Fibroblast of peridontal ligament (primary cell): Measurements from ENCODE around the gene ZSCAN31.
A peak's percentile ranks its signal among the peaks of the same experiment; 100 is the strongest.
"Not testable (repeated sequence)": the region's sequence is repeated elsewhere in the genome, so short reads cannot be mapped to it uniquely, and the experiment has no call there.

Experiments
- DNase-seq: peaks from one replicate; pipeline ENCODE4 v3.0.0-alpha.2; 2010; ENCODE audit errors: extremely low read depth

Gene ZSCAN31

DNA sequence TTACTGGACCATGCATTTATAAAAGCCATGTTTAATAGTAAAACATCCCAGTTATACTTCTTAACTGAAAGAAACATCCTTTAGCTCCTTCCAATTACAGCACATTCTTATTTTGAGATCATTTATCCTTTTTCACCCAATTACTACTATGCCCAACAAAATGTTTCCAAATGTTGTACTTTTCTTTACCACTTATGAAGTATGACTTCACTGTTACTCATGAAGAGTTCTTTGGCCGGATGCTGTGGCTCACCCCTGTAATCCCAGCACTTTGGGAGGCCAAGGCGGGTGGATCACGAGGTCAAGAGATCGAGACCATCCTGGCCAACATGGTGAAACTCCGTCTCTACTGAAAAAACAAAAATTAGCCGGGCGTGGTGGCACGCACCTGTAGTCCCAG, 18.1 kb downstream of the ZSCAN31 start:
- DNase-seq, result peak; percentile 10

DNA sequence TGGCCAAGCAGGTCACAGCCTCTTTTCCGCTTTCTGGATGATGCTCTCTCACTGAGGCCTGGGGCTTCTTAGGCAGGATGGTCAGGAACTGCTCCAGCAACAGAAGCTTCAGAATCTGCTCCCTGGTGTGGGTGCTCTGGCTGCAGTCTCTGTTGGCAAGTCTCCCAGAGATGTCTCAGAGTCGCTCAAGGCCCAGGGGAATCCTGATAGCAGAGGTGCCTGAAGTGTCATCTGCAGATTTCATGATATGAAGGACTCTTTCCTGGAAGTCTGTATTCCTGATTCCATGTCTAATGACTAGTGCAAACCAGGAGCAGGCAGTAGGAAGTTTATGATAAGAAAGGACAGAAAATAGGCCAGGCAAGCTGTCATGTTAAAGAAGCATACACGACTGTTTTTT, 20.3 kb downstream of the ZSCAN31 start:
- DNase-seq, result no peak

DNA sequence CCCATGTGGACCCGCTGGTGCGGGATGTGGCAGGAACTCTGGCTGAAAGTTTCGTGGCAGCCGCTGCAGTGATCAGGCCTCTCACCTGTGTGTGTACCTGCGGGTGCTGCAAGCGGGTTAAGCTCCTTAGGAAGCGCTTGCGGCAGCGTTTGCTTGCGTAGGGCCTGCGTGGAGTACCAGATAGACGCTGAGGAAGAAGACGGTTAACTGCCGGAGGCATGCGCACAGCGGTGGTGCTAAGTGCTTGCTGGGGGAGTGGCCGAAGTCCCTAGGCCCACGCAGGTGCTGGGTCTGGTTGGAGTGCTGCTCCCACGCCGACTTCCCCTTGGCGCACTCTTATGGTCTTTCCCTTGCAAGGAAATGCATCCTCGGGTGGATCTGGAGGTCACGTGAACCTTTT, 23.0 kb downstream of the ZSCAN31 start:
- no peak for DNase-seq

DNA sequence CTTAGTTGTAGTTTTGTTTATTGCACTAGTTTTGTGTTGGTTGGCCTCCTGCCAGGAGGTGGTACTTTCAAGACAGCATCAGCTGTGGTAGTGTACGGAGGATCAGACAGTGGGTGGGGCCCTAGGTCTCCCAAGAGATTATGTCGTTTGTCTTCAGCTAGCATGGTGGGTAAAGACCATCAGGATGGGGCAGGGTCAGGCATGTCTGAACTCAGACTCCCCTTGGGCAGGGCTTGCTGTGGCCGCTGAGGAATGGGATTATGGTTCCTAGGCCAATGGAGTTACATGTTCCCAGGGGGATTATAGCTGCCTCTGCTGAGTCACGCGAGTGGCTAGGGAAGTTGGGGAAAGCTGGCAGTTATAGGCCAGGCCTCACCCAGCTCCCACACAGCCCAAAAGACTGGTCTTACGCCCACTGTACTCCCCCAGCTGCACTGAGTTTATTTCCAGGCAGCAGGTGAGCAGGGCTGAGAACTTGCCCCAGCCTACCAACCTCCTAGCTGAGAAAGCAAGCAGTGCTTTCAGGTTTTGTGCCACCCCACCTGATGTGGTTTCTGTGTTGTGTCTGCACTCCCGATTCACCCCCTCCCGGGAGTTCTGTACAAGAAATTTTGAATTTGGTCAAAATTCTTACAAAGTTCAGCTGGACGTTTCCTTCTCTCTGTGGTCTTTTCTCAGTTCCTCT, 24.7 kb downstream of the ZSCAN31 start:
- DNase-seq, result no peak

DNA sequence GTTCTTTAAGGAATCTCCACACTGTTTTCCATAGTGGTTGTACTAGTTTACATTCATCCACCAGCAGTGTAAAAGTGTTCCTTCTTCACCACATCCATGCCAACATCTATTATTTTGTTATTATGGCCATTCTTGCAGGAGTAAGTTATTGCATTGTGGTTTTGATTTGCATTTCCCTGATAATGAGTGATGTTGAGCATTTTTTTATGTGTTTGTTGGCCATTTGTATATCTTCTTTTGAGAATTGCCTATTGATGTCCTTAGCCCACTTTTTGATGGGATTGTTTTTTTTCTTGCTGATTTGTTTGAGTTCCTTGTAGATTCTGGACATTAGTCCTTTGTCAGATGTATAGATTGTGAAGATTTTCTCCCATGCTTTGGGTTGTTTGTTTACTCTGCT, 29.6 kb downstream of the ZSCAN31 start:
- not testable (repeated sequence) for DNase-seq

DNA sequence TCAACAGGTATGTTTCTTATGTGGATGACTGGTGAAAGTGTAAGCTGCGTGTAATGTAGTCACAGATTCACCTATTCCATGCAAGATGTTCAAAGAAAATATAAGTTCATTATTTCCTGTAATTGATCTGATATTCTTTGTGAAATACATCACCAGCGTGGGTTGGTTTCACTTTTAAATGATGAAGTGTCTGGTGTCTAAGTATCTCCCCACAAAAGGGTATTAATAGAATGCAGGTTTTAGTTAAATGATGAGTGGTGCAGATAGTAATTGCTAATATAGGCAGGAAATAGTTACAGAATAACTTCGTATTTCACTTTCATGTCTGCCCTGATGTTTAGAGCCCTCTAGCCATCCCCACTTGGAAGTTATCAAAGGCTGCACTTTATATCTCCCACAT, 32.4 kb downstream of the ZSCAN31 start:
- no peak for DNase-seq

DNA sequence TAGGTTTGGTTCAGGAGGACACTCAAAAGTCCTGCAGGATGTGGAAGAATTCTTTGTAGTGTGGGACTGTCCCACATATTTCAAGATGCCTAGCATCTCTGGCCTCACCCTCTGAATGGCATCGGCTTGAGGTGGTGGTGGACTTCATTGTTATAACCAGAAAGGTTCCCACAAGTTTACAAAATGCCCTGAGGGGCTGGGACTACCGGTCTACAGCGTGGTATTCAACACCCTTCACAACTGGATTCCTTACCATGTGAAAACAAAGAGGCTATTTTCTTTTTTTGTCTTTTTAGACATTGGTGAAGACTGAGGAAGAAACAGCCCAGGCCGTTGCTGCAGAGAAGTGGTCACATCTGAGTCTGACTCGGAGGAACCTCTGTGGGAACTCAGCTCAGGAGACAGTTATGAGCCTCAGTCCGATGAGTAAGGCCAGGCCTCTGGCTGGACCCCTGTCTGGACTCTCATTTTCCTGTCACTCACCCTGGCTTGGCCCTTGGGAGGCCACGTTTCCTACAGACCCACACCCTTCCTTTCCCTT, 39.4 kb downstream of the ZSCAN31 start:
- DNase-seq, result no peak

DNA sequence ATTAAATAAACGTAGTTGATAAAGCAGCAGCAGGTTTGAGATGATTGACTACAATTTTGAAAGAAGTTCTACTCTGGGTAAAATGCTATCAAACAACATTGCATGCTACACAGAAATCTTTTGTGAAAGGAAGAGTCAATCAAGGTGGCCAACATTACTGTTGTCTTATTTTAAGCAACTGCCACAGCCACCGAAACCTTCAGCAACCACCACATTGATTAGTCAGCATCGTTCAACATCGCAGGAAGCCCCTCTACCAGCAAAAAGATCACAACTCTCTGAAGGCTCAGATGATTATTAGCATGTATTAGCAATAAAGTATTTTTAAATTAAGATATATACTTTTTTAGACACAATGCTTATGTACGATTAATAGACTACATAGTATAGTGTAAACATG, 40.6 kb downstream of the ZSCAN31 start:
- no peak for DNase-seq

DNA sequence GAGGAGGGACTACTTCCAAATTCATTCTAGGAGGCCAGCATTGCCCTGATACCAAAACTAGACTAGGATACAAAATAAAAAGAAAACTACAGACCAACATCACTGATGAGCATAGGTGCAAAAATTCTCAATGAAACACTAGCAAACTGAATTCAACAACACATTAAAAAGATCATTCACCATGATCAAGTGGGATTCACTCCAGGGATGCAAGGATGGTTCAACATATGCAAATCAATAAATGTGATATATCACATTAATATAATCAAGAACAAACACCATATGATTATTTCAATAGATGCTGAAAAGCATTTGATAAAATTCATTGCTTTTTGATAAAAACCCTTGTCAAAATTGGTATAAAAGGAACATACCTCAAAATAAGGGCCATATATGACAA, 44.4 kb downstream of the ZSCAN31 start:
- DNase-seq, result no peak

DNA sequence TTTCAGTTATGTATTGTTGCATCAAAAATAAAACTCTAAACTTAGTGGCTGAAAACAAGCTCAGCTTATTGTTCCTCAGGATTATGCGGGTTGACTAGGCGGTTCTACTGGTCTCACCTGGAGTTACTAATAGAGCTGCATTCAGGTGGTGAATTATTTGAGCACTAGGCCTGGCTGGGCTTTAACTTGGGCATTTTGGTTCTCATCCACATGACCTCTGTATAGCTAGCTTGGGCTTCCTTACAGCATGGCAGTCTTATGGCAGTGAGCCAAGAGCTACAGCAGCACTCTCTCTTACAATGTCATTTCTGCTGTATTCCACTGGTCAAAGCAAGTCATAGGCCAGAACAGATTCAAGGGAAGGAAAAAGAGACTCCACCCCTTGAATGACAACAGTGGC, 53.0 kb downstream of the ZSCAN31 start:
- DNase-seq, result peak; percentile 14

DNA sequence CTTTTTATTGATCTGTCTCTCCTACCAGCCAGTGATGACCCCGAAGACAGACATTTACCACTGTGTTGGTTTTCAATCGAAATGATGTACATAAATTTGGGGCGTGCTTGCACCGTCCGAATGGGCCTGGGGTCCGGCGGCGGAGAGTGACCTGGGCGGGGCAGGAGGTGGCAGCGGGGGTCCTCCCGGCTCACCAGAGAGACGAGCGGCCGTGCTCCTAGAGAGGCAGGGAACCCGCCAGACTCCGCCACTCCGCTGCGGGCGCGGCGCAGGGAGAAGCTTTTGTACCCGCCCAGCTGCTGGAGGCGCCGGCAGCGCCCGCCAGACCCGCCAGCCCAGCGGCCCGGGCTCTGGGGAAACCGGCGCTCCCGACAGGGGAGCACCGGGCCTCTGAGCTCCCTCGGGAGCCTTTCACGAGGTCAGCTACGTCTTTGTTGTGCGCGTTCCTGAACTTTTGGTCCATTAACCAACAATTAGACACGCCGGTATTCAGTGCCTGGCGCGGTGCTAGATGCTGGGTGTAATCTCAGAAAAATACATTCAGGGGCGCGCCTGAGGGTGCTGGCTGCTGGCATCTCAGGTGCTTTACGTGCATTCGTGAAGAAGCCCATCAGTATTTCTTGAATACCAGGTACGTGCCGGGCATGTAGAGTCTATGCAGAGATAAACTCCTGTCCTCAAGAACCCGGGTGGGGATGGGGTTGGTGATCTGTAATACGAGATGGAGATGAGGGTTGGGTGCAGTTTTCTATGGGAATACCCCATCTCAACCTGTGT, 54.5 kb downstream of the ZSCAN31 start, which contains the start of gene PGBD1:
Gene PGBD1 (plus strand): TSS at position 285 of the 777 bp plus-strand sequence. CDS start 2,242 bp downstream, outside the sequence.
- peak; percentile 68 for DNase-seq

DNA sequence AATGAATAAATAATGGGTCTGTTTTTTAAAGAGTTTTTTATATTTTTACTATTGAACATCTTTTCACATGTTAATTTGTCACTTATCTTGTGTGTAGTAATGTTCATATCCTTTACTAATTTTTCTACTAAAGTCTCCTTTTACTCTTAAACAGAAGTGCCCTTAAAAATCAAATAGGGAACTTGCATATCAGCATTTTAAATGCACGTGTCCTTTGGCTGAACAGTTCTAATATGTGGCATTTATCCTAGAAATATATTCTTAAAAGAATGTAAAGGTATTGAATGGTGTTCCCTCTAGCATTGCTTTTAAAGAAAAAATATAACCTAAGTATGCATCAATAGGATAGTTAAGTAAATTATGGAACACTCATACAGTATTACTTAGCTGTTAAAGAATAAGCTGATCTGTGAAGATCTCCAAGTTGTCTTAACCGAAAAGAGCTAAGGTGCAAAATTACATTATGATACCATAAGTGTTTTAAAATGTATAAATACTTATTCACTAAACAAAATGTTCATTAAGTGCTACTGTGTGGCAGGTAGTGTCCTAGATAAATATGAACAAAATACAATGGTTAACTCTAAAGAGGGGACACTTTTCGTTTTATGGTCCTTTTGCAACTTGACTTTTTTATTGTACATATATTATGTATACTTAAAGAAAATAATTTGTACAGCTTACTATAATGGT, 55.2 kb downstream of the ZSCAN31 start:
- peak; percentile 3 for DNase-seq

DNA sequence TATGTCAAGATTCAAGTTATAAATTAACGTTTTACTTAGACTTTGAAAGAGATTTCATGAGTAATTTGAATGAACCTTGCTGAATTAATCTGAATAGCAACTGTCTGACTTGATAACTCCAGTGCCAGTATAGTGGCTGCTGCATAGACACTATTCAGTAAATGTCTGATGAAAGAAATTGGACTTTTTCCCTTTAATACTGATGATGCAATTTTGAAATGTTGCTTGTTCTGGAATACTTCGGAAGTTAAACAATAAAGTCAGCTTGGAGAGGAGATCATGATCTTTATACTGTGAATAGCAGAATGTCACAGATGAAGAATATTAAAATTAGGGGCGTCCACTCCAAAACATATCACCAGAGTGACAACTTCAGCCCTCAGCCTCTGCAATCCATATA, 58.2 kb downstream of the ZSCAN31 start:
- DNase-seq, result peak; percentile 11

DNA sequence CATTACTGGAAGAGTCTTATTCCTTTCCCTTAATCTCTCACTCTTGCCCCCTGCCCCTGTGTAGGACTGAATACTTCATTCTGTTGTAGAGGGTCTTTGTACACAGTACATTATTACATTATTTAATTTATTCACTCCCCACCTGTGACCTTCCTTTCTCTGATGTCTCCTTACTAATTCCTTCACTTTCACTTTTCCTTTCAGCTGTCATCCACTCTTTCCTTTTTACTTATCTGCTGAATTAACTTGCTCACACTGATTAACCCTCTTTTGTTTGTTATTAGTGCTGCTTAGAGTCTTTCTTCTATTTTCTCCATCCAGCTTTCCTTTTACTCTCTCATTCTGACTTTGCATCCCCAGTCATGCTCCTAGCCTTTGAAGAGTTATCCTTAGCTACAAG, 61.1 kb downstream of the ZSCAN31 start:
- DNase-seq, result no peak
